ENCODE measurements around the gene ZBTB39.
"Not testable (repeated sequence)": the region's sequence is repeated elsewhere in the genome, so short reads cannot be mapped to it uniquely, and the experiment has no call there.

The ZBTB39 gene, protein sequence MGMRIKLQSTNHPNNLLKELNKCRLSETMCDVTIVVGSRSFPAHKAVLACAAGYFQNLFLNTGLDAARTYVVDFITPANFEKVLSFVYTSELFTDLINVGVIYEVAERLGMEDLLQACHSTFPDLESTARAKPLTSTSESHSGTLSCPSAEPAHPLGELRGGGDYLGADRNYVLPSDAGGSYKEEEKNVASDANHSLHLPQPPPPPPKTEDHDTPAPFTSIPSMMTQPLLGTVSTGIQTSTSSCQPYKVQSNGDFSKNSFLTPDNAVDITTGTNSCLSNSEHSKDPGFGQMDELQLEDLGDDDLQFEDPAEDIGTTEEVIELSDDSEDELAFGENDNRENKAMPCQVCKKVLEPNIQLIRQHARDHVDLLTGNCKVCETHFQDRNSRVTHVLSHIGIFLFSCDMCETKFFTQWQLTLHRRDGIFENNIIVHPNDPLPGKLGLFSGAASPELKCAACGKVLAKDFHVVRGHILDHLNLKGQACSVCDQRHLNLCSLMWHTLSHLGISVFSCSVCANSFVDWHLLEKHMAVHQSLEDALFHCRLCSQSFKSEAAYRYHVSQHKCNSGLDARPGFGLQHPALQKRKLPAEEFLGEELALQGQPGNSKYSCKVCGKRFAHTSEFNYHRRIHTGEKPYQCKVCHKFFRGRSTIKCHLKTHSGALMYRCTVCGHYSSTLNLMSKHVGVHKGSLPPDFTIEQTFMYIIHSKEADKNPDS

DNA sequence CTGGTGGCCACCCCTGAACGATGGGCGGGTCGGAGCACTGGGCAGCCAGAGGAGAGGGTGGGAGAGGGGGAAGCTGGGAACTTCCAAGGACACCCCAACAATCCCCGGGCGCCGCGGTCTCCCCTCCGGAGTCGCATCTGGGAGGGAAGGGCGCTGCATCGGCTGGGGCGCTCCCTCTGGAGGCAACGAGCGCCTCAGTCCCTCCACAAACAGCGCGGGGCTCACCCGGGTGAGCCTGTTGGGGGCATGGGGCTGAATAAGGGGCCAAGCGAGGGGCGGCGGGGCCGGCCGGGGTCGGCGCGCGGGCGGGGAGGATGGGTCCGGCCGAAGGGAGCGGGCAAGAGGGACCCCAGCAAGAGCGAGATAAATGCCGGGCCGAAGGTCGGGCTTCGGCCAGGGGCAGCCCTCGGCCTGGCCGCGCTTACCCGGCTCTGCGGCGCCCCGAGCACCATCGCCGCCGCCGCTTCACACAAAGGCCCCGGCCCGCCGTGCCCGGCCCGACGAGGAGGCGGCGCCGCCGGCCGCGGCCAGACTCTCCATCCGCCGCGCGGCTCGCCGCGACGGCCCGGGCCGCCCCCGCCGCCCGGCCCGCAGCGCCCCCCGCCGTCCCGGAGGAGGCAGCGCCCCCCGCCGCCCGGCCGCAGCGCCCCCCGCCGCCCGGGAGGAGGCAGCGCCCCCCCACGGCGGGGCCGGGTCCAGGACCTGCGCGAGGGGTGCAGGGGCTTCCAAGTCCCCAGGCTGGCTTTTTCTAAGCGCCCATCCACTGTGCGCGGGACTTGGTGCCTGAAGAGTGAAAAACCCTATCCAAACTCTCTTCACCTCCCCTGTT, at the start of gene ZBTB39:
Gene ZBTB39, minus strand, starts transcription at position 567 of the 829 bp plus-strand sequence. CDS start 1,629 bp downstream, outside the sequence.
- DNase-seq = peak; percentile 61

- DNase-seq = no peak
These were observed 49.5 kb upstream of the ZBTB39 start for GRCh38 chr12:57055824-57056223.

DNA sequence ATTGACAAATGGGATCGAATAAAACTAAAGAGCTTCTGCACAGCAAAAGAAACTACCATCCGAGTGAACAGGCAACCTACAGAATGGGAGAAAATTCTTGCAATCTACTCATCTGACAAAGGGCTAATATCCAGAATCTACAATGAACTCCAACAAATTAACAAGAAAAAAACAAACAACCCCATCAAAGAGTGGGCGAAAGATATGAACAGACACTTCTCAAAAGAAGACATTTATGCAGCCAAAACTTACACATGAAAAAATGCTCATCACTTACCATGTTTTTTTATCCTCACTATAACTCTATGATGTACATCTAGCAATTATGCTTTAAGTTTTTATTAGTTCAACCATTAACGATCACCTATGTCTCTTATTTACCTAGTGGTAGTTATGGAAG, 47.6 kb upstream of the ZBTB39 start:
- DNase-seq = not testable (repeated sequence)

- not testable (repeated sequence) for DNase-seq
These were observed 46.8 kb upstream of the ZBTB39 start for GRCh38 chr12:57053146-57053545.

GRCh38 chr12:57051011-57051410, 44.7 kb upstream of the ZBTB39 start:
- DNase-seq = no peak

DNA sequence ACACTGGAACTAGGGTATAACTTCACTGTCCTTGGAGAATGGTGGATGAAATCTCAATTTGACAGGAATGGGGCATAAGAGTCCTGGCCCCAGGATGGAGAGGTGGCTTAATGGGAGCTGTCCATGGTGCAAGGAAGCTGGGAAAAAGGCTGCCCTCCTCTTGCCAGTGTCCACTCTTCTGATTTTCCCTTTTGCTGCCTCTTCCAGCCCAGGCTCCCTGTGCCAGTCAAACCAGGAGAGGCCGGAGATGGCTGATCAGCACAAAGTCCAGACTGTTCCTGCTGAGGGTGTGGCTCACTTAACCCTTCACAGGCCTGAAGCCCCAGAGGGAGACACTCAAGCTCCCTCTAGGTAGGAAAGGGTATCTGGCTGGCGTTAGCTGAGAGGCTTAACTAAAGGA, 43.5 kb upstream of the ZBTB39 start, which contains the start of gene MYO1A:
Gene MYO1A, minus strand, starts transcription at position 240 of the 400 bp plus-strand sequence. CDS start 1,806 bp downstream, outside the sequence.
- DNase-seq = no peak

GRCh38 chr12:57049119-57049446, 42.7 kb upstream of the ZBTB39 start:
- DNase-seq = no peak

GRCh38 chr12:57048423-57049118, 42.2 kb upstream of the ZBTB39 start:
- no peak for DNase-seq

DNA sequence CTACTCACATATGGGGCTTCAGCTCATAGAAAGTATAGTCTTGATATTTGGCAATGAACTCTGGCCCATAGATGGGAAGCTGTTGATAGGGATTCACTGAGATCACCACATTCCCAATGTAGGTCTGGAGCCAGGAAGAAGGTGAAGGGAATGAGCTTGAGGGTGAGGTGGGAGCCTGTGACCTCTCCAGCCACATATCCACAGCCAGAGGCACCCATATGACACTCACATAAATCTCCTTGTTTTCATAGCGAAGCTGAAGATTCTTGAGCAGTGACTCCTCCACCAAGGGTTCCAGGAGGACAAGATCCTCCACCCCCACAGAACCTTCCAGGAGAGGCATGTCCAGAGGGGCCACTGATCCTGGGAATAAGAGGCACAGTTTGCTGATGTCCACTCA, 41.6 kb upstream of the ZBTB39 start:
- DNase-seq = no peak

DNA sequence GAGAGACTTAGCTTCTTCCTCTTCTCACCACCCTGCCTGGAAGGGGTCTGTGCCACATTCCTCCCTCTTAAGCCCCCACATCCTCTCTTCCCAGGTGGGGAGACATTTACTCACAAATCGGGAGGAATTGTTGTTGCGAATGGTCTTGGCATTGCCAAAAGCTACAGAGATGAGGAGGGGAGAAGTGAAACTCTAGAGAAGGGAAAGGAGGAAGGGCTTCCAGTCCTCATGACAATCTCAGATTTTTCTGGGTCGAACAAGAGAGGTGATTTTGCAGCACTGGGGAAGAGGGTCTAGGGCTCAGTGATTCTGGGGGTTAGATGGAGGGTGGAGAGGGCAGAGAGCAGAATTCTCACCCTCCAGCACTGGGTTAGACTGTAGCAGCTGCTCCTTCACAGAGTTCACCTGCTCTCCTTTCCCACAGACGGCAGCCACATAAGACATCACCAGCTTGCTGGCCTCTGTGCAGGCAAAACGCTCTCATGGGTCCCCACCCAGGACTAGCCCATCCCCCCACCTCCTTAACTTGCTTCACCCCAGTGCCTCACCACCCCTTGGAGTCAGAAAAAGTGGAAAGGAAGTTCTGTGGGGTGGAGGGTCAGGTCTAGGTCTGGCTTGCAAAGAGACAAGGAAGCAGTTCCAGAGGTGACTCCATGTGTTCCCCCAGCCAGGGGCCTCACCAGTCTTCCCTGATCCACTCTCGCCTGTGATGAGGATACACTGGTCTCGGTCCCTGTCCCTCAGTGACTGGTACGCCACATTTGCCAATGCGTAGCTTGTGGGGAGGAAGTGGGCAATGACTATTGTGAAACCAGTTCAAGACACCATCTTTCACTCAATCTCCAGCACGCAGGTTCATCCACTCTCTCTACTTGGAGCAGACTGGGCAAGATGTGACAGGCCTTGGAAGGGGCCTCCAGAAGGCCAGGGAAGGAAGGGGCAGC, 40.9 kb upstream of the ZBTB39 start:
- no peak for DNase-seq

DNA sequence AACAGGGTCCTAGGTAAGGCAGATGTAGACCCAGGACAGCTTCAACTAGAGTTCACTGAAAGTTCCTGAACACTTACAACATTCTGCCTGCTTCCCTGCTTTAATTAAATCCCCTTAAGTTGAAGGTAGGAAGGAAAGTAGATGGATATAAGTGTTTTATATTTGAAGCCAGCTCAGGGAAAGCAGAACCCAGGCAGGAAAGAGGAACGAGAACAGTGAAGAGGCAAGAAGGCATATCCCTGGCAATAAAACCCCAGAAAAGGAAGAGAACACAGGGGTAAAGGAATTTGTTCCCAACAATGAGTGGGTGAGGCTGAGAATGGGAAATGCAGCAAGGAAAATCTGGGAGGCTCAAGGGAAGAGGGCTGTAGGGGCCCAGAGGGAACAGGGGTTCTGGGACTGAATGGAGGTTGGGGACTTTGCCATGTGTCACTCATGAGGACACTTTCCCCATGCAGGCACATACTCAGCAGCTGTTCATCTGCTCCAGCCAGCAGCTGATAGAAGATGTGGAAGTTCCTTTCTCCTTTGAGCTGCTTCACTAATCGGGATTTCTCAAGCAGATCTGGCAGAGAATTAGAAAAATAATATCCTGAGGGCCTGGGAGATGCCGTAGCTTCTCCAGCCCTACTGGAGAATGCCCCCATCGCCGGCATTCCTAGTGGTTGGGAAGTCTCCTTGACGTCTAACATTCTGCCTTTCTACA, 39.9 kb upstream of the ZBTB39 start:
- DNase-seq = no peak

DNA sequence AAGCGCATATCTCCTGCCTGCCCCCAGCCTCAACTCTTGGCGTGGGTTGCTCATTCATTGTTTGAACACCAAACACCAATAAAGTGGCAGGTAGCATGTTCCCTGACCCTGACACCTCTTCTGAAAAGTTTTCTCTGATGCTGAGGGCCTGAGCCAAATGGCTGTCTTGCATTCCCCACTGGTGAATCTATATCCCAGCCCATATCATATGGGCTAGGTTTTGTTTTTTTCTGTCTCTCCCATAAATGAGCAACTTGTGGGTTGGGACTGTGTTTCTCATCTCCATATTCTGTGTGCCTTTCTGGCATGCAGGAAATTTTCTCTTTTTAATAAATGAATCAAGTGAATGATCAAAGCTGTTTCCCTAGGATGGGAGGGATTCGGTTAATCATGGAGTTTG, 38.5 kb upstream of the ZBTB39 start:
- DNase-seq = no peak

- no peak for DNase-seq
These were observed 38.1 kb upstream of the ZBTB39 start for GRCh38 chr12:57044468-57044867.

DNA sequence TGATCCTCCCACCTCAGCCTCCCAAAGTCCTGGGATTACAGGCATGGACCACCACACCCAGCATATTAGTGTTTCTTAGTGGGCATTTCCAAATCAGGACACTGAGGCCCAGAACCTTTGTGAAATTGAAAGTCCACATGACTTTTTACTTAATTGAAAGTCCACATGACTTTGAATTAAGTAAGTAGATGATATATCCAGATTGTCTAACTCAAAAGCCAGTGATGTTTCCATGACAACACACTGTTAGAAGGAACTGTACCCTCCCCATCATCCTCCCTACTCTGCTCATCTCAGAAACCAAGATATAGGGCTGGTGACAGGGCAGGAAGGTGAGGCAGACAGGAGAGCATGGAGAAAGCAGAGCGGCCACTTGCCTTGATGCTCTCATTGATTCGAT, 36.3 kb upstream of the ZBTB39 start:
- no peak for DNase-seq

DNA sequence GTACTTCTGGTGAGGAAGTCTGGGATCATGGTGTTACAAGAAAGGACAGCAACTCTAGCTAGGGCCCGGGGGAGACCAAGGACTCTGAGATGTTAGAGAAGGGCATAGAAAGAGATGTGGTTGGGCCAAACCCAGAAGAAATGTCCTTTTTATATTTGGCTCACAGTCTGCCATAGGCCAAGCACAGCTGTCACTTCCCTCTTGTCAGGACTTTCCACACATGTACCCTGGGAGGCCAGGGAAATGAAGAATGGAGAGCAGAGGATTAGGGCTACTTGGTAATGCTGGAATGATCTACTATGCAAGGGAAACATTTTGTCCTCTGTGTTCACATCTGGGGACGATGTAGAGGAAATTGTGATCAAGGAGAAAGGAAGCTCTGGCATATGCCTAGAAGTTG, 34.4 kb upstream of the ZBTB39 start:
- no peak for DNase-seq

- DNase-seq = no peak
These were observed 33.9 kb upstream of the ZBTB39 start for GRCh38 chr12:57040211-57040610.

DNA sequence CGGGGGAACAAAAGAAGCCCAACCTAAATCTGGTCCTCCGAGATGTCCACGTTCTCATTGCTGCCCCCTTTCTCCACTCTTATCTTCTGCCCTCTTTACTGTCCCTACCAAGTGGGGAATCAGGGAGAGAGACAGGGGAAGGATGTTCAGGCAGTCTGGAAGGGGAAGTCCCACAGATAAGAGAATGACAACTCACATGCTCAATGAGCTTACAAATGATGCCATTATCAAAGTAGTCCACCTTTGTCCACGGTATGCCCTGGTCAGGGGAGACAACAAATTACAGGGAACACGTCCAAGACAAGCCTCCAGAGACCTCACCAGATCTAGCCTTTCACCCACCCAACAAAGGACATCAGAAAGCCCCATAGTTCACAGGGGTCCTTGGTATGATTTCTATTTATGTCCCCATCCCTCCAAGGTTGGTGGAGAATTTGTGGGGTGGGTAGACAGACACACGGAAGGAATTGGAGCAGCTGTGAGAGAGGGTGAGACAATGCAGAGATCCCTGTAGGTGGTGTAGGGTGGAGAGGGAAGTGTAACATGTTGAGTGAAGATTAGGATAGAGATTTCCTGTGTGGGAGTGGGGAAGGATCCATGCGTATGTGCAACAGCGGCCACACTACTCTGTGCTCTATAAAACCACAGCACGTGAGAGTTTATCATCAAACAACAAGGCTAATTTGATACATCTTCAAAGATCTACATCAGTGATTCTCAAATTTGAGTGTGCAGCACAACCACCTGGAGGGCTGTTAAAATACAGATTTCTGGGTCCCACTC, 32.9 kb upstream of the ZBTB39 start:
- no peak for DNase-seq

DNA sequence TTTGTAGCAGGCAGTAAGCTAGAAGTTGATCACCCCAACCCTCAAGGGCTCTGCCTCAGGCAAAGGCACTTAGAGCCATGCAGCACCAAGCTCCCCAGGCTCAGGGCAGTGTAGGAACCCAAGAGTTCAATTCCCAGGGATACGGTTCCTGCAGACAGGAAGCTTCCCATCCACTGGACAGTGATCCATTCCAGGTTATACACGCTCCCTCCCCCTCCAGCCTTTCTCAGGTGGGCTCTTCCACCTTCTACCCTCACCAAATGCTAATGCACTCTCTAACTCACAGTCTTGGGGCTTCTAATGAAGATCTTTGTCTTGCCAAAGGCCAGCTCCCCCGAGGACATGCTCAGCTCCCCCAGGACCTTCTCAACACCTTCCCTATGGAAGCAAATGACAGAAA, 30.9 kb upstream of the ZBTB39 start:
- DNase-seq = no peak

GRCh38 chr12:57033431-57033830, 27.1 kb upstream of the ZBTB39 start:
- no peak for DNase-seq

DNA sequence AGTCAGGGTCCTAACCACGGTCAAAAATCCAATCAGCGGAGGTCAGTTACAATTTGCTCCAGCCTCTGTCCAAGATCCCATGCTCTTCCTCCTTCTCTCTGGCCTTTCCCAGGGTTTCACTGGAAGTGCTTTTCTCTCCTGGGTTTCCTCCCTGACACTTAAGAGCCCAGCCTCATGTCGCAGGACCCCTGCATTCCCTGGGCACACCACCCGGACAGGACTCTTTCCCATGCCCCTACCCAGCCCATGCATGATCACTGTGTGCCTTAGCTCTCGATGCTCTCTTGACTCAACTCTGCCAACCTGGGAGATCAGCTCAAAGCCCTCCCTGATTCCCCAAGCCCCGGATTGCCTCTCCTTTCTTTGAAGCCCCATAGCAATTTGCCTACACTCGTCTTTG, 25.4 kb upstream of the ZBTB39 start:
- no peak for DNase-seq

Measured in NCI-H1436 (cell line).